ENCODE results near the gene APPL2. TPM values are rescaled to one million over a fixed set of nuclear protein-coding genes. Genes with fewer than 3 reads are reported as not detected.

The APPL2 gene
- total RNA-seq, 4 donors from 2014 or later: 81.4 to 410 (median 151) TPM

GRCh38 chr12:105235281-105235731 lies 668 bp downstream of the APPL2 start:
- H3K9me3 ChIP-seq: no peaks in the 10 kb centered on the region
- H3K27me3 ChIP-seq: no peaks in the 10 kb centered on the region
- TF ChIP-seq EP300 (IDR thresholded peaks at IDR 0.05; ENCODE audit: low read depth) (no peak), POLR2A (IDR thresholded peaks at IDR 0.05) (no peak), CTCF (IDR thresholded peaks at IDR 0.05) (no peak), POLR2AphosphoS5 (IDR thresholded peaks at IDR 0.05) (no peak)
- in situ Hi-C loops (cut with MboI; ENCODE audit: low pct_ligation_motif_present in 1 of 4, low pct_unique_long_range_greater_than_20kb in 1 of 4, low sequenced_read_pairs in 3 of 4): no loop called here
- H3K27ac ChIP-seq: peak overlapping the region; percentile 95 to 98 (median 96)
- H3K4me1 ChIP-seq: peaks cover 25 to 63% (median 38%) of the 10 kb centered on the region in 4 donors
- peak overlapping the region; percentile 91 to 98 (median 96) for H3K4me3 ChIP-seq
- no peaks in the 10 kb centered on the region for H3K36me3 ChIP-seq
- 0 to 3% methylated on average over 7 to 9 of the region's 9 CpGs for WGBS, 2 donors (ENCODE audit: low coverage in 1 of 2)
- intact Hi-C loops (cut with DNase I; ENCODE audit: low total_unique reads): no loop called here
- no peak for DNase-seq

DNA sequence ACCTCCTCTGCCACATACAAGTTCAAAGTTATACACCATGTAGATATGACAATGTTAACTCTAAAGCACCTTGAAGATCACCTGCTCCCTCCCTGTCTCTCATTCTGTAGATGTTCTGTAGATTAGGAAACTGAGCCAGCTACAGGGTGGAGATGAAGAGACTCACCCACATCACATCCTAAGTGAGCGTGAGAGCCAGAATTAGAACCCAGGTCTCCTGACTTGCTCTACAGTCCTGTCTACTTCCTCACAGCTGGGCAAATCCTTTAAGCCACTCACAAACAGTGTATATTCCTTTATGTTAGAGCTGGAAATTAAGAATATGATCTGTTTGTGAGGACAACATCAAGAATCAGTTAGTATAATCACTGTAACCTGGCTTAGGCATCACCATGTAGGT lies 1.8 kb downstream of the APPL2 start:
- Histone ChIP-seq H3K27me3 (no peaks in the 10 kb centered on the region), H3K4me1 (peaks cover 26 to 74% (median 44%) of the 10 kb centered on the region in 4 donors), H3K36me3 (no peaks in the 10 kb centered on the region), H3K9me3 (no peaks in the 10 kb centered on the region), H3K27ac (peak overlapping the region; percentile 95 to 98 (median 96)), H3K4me3 (peak overlapping the region in 2 of 4 donors; percentile 96 to 98)
- intact Hi-C loops (cut with DNase I; ENCODE audit: low total_unique reads): no loop called here
- 60% methylated on average over 1 of the region's 1 CpG; no CpG with 5 or more reads in 1 of the 2 donors for WGBS, 2 donors (ENCODE audit: low coverage in 1 of 2)
- DNase-seq: no peak
- TF ChIP-seq POLR2A (IDR thresholded peaks at IDR 0.05): no peak
- TF ChIP-seq CTCF (IDR thresholded peaks at IDR 0.05): no peak
- in situ Hi-C loops (cut with MboI; ENCODE audit: low pct_ligation_motif_present in 1 of 4, low pct_unique_long_range_greater_than_20kb in 1 of 4, low sequenced_read_pairs in 3 of 4): no loop called here

GRCh38 chr12:105233041-105233905 lies 2.7 kb downstream of the APPL2 start:
- in situ Hi-C loops (cut with MboI; ENCODE audit: low pct_ligation_motif_present in 1 of 4, low pct_unique_long_range_greater_than_20kb in 1 of 4, low sequenced_read_pairs in 3 of 4): no loop called here
- peak overlapping the region; percentile 9 to 98 (median 56) for H3K27ac ChIP-seq
- H3K4me1 ChIP-seq: peaks cover 29 to 75% (median 51%) of the 10 kb centered on the region in 4 donors
- peak overlapping the region in 1 of 4 donors; percentile 98 for H3K4me3 ChIP-seq
- WGBS, 2 donors (ENCODE audit: low coverage in 1 of 2): 51 to 52% methylated on average over 3 to 4 of the region's 4 CpGs
- intact Hi-C loops (cut with DNase I; ENCODE audit: low total_unique reads): no loop called here
- no peaks in the 10 kb centered on the region for H3K36me3 ChIP-seq
- TF ChIP-seq EP300 (IDR thresholded peaks at IDR 0.05; ENCODE audit: low read depth) (no peak), POLR2AphosphoS5 (IDR thresholded peaks at IDR 0.05) (no peak), POLR2A (IDR thresholded peaks at IDR 0.05) (no peak)
- no peak for DNase-seq
- no peaks in the 10 kb centered on the region for H3K9me3 ChIP-seq
- no peaks in the 10 kb centered on the region for H3K27me3 ChIP-seq

- peak; percentile 59 for DNase-seq
- WGBS, 2 donors (ENCODE audit: low coverage in 1 of 2): 63 to 90% methylated on average over 4 to 5 of the region's 5 CpGs
- Histone ChIP-seq H3K4me1 (peaks cover 29 to 76% (median 50%) of the 10 kb centered on the region in 4 donors), H3K9me3 (no peaks in the 10 kb centered on the region), H3K27me3 (no peaks in the 10 kb centered on the region), H3K36me3 (peaks cover 0 to 4% (median 0%) of the 10 kb centered on the region in 4 donors), H3K27ac (peak overlapping the region in 1 of 4 donors; percentile 11), H3K4me3 (peak overlapping the region in 1 of 4 donors; percentile 2)
- in situ Hi-C loops (cut with MboI; ENCODE audit: low pct_ligation_motif_present in 1 of 4, low pct_unique_long_range_greater_than_20kb in 1 of 4, low sequenced_read_pairs in 3 of 4): no loop called here
- TF ChIP-seq POLR2AphosphoS5 (IDR thresholded peaks at IDR 0.05) (no peak), CTCF (IDR thresholded peaks at IDR 0.05) (no peak), EP300 (IDR thresholded peaks at IDR 0.05; ENCODE audit: low read depth) (no peak), POLR2A (IDR thresholded peaks at IDR 0.05) (no peak)
- intact Hi-C loops (cut with DNase I; ENCODE audit: low total_unique reads): no loop called here
These were observed 4.6 kb downstream of the APPL2 start for GRCh38 chr12:105231396-105231795.

Measured in transverse colon (tissue), 4 donors.